Measurements from ENCODE around the gene GNB1L. TPM values are rescaled to one million over a fixed set of nuclear protein-coding genes. Genes with fewer than 3 reads are reported as not detected.

GNB1L gene
- total and polyA plus RNA-seq, 10 of the 15 experiments (the other 5 are each of a cell fraction or from before 2014, with no cell fraction given): 0.21 to 19.4 (median 6.8) TPM

GRCh38 chr22:19900707-19901436, 46.2 kb upstream of the GNB1L start:
- no peaks in the 10 kb centered on the region for H3K9me3 ChIP-seq (replicated peaks; ENCODE audit: control insufficient read depth, insufficient read depth, low read length)
- H3K4me1 ChIP-seq (ENCODE audit: control insufficient read depth, insufficient read depth, low read length): no peaks in the 10 kb centered on the region
- CTCF ChIA-PET: interaction anchor here (1.5 to 1.6 kb wide), 2 partner anchors 10 to 170 kb away, joined by 4 to 5 read pairs; no protein-coding TSS in a partner anchor
- FAIRE-seq (no peak), ATAC-seq (peak; percentile 34; the same call in 2 of the 3 replicates), DNase-seq (ENCODE audit: low read depth, low spot score) (no peak)
- no peak overlapping the region for H3K9ac ChIP-seq (ENCODE audit: control insufficient read depth, insufficient read depth, low read length)
- TF ChIP-seq, protein P1, sequence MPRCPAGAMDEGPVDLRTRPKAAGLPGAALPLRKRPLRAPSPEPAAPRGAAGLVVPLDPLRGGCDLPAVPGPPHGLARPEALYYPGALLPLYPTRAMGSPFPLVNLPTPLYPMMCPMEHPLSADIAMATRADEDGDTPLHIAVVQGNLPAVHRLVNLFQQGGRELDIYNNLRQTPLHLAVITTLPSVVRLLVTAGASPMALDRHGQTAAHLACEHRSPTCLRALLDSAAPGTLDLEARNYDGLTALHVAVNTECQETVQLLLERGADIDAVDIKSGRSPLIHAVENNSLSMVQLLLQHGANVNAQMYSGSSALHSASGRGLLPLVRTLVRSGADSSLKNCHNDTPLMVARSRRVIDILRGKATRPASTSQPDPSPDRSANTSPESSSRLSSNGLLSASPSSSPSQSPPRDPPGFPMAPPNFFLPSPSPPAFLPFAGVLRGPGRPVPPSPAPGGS (IDR thresholded peaks at IDR 0.05; ENCODE audit: borderline replicate concordance, insufficient read depth, low read depth, low read length, poor library complexity, severe bottlenecking): no peak
- no peak for TF ChIP-seq NRF1 (conservative IDR thresholded peaks at IDR 0.05; ENCODE audit: low read depth, low read length)
- no peak for TF ChIP-seq ZZZ3 (IDR thresholded peaks at IDR 0.05; ENCODE audit: control insufficient read depth, insufficient read length, low read depth)
- TF ChIP-seq PBX3 (IDR thresholded peaks at IDR 0.05; ENCODE audit: insufficient replicate concordance, low read depth, low read length): no peak
- TF ChIP-seq, protein P2, sequence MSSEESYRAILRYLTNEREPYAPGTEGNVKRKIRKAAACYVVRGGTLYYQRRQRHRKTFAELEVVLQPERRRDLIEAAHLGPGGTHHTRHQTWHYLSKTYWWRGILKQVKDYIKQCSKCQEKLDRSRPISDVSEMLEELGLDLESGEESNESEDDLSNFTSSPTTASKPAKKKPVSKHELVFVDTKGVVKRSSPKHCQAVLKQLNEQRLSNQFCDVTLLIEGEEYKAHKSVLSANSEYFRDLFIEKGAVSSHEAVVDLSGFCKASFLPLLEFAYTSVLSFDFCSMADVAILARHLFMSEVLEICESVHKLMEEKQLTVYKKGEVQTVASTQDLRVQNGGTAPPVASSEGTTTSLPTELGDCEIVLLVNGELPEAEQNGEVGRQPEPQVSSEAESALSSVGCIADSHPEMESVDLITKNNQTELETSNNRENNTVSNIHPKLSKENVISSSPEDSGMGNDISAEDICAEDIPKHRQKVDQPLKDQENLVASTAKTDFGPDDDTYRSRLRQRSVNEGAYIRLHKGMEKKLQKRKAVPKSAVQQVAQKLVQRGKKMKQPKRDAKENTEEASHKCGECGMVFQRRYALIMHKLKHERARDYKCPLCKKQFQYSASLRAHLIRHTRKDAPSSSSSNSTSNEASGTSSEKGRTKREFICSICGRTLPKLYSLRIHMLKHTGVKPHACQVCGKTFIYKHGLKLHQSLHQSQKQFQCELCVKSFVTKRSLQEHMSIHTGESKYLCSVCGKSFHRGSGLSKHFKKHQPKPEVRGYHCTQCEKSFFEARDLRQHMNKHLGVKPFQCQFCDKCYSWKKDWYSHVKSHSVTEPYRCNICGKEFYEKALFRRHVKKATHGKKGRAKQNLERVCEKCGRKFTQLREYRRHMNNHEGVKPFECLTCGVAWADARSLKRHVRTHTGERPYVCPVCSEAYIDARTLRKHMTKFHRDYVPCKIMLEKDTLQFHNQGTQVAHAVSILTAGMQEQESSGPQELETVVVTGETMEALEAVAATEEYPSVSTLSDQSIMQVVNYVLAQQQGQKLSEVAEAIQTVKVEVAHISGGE (CRISPR knock-in tag; IDR thresholded peaks at IDR 0.05): no peak
- TF ChIP-seq SMC3 (IDR thresholded peaks at IDR 0.05; ENCODE audit: borderline replicate concordance, low read length): no peak
- TF ChIP-seq POLR2A (IDR thresholded peaks at IDR 0.05; ENCODE audit: low read depth, low read length): no peak
- no peak for TF ChIP-seq ZBTB4 (CRISPR knock-in tag; IDR thresholded peaks at IDR 0.05)
- no peak for TF ChIP-seq ZBTB33 (IDR thresholded peaks at IDR 0.05)
- in situ Hi-C loops (cut with MboI) (no loop called here), intact Hi-C loops (cut with micrococcal nuclease; ENCODE audit: unreplicated experiment) (no loop called here)
- WGBS (ENCODE audit: insufficient coverage, insufficient replicate concordance, low lambda C conversion rate, missing lambda C conversion rate): 61% methylated on average over 13 of the region's 13 CpGs
- H3K4me2 ChIP-seq (ENCODE audit: control insufficient read depth, insufficient read depth): no peak overlapping the region
- SMC1A ChIA-PET (ENCODE audit: uncharacterized antibody, unreplicated experiment): no interaction called here
- no peaks in the 10 kb centered on the region for H3K79me2 ChIP-seq (ENCODE audit: control insufficient read depth, insufficient read depth, low read length)
- H3K27me3 ChIP-seq (replicated peaks in 1 of 2; ENCODE audit: control insufficient read depth in 2 of 2, insufficient read depth in 2 of 2, low read length in 1 of 2): no peaks in the 10 kb centered on the region
- POLR2A ChIA-PET: interaction anchor here (0.7 kb wide), 1 partner anchor 27 kb away, joined by 3 read pairs; no protein-coding TSS in a partner anchor
- H4K20me1 ChIP-seq (ENCODE audit: control insufficient read depth, insufficient read depth): no peaks in the 10 kb centered on the region
- no peak overlapping the region for H3K4me3 ChIP-seq
- BruUV-seq (replicated peaks): no TSS peak
- no peak overlapping the region for H3K27ac ChIP-seq (ENCODE audit: control insufficient read depth, insufficient read depth)
- no peak overlapping the region for H2AFZ ChIP-seq (ENCODE audit: control insufficient read depth, low read depth, low read length)
- no peaks in the 10 kb centered on the region; a peak in 1 of 4 replicates for H3K36me3 ChIP-seq (ENCODE audit: control insufficient read depth in 2 of 2, insufficient read depth in 2 of 2, low read length in 1 of 2)
- RAD21 ChIA-PET (ENCODE audit: unreplicated experiment): no interaction called here

Data from GM12878 (cell line).